GM12878 (cell line): Measurements from ENCODE around the gene TTF2. TPM values are rescaled to one million over a fixed set of nuclear protein-coding genes. Genes with fewer than 3 reads are reported as not detected.

Experiments used
- ATAC-seq: fragments of 200-7000 bp; cut with Tn5 transposase; 3 replicates; pipeline ENCODE4 v1.9.1; 2020; ENCODE audit warnings: mild to moderate bottlenecking, moderate library complexity
- BruUV-seq: library from RNA; stranded (reverse); fragments of 400-500 nt; replicated peaks from 2 replicates; lab custom pipeline; 2021; lab: Mats Ljungman, UMichigan
- CTCF ChIA-PET: fragments of 300-600 bp; sonication (Branson Sonifier 250); formaldehyde crosslinking; extraction: SDS; loops from one replicate; lab custom pipeline; 2021; ENCODE audit warnings: inconsistent platforms; lab: Yijun Ruan, JAX
- POLR2A ChIA-PET: fragments of 350-600 bp; formaldehyde crosslinking; extraction: SDS; loops from one replicate; lab custom pipeline; 2021; ENCODE audit warnings: inconsistent platforms; lab: Charles Lee
- RAD21 ChIA-PET: fragments of 300-600 bp; sonication (Branson Sonifier 250); formaldehyde crosslinking; loops from one replicate; lab custom pipeline; 2023; ENCODE audit warnings: antibody characterized with exemption; ENCODE audit not compliant: unreplicated experiment; lab: Charles Lee
- SMC1A ChIA-PET: fragments of 300-600 bp; sonication (Branson Sonifier 250); formaldehyde crosslinking; loops from one replicate; lab custom pipeline; 2023; ENCODE audit not compliant: unreplicated experiment, uncharacterized antibody; lab: Charles Lee
- DNase-seq: peaks from one replicate; pipeline ENCODE4 v3.0.0-alpha.2; 2011; ENCODE audit warnings: low read depth, low spot score
- FAIRE-seq: peaks from 3 replicates; lab custom pipeline; 2011; peaks lifted over from hg19 to GRCh38; lab: Jason Lieb, UNC
- H2AFZ ChIP-seq: 2 replicates; pipeline ENCODE4 v1.6.0; 2011; ENCODE audit warnings: low read depth, low read length, control low read depth; ENCODE audit not compliant: control insufficient read depth
- H3K27ac ChIP-seq: 2 replicates; pipeline ENCODE4 v1.5.1; 2011; ENCODE audit warnings: control low read depth; ENCODE audit not compliant: control insufficient read depth, insufficient read depth
- H3K27me3 ChIP-seq, 2 experiments: replicated peaks in 1 of 2; 2 replicates each; pipeline versions ENCODE4 v1.6.0 to v1.6.1; 2011; ENCODE audit warnings: low read length in 1 of 2; ENCODE audit not compliant: control insufficient read depth in 2 of 2, insufficient read depth in 2 of 2
- H3K36me3 ChIP-seq, 2 experiments: 2 replicates each; pipeline ENCODE4 v1.5.1; 2011; ENCODE audit warnings: low read length in 1 of 2; ENCODE audit not compliant: control insufficient read depth in 2 of 2, insufficient read depth in 2 of 2
- H3K4me1 ChIP-seq: 2 replicates; pipeline ENCODE4 v1.6.1; 2011; ENCODE audit warnings: mild to moderate bottlenecking, low read length, moderate library complexity, mixed read lengths; ENCODE audit not compliant: control insufficient read depth, insufficient read depth
- H3K4me2 ChIP-seq: 2 replicates; pipeline ENCODE4 v1.6.0; 2011; ENCODE audit warnings: control low read depth; ENCODE audit not compliant: control insufficient read depth, insufficient read depth
- H3K4me3 ChIP-seq: fragments of 200-600 bp; sonication (generic); 2 replicates; pipeline ENCODE4 v1.5.1; 2016
- H3K79me2 ChIP-seq: 2 replicates; pipeline ENCODE4 v1.6.0; 2011; ENCODE audit warnings: low read length; ENCODE audit not compliant: control insufficient read depth, insufficient read depth
- H3K9ac ChIP-seq: 2 replicates; pipeline ENCODE4 v1.8.0; 2011; ENCODE audit warnings: low read length, control low read depth, mixed read lengths; ENCODE audit not compliant: control insufficient read depth, insufficient read depth
- H3K9me3 ChIP-seq: replicated peaks from 3 replicates; pipeline ENCODE4 v1.5.1; 2011; ENCODE audit warnings: mild to moderate bottlenecking, low read length; ENCODE audit not compliant: control insufficient read depth, insufficient read depth
- H4K20me1 ChIP-seq: 2 replicates; pipeline ENCODE4 v1.6.0; 2011; ENCODE audit not compliant: control insufficient read depth, insufficient read depth
- ATF7 ChIP-seq: fragments of 450-650 bp; IDR thresholded peaks from 2 replicates; pipeline ENCODE4 v1.6.1; 2016; ENCODE audit warnings: low read depth, mild to moderate bottlenecking
- BCL3 ChIP-seq: IDR thresholded peaks from 2 replicates; pipeline ENCODE4 v1.6.1; 2011; ENCODE audit warnings: borderline replicate concordance, low read depth, mild to moderate bottlenecking, moderate library complexity, low read length; ENCODE audit not compliant: insufficient read depth, poor library complexity, severe bottlenecking
- CEBPZ ChIP-seq: fragments of 150-350 bp; IDR thresholded peaks from 2 replicates; pipeline ENCODE4 v1.6.1; 2016; ENCODE audit warnings: low read depth, low read length
- HDAC2 ChIP-seq: fragments of 200-600 bp; sonication (generic); IDR thresholded peaks from 2 replicates; pipeline ENCODE4 v1.6.1; 2017
- IKZF1 ChIP-seq: fragments of 450-650 bp; conservative IDR thresholded peaks from 2 replicates; pipeline ENCODE4 v1.6.1; 2017; ENCODE audit warnings: antibody characterized with exemption, mild to moderate bottlenecking
- MAX ChIP-seq: IDR thresholded peaks from 2 replicates; pipeline ENCODE4 v1.6.1; 2012; ENCODE audit warnings: low read depth, low read length, improper control_type of control experiment
- RELA ChIP-seq: fragments of 450-650 bp; IDR thresholded peaks from 2 replicates; pipeline ENCODE4 v1.8.0; 2014; ENCODE audit warnings: borderline replicate concordance; ENCODE audit not compliant: partially characterized antibody
- SMC3 ChIP-seq: IDR thresholded peaks from 2 replicates; pipeline ENCODE4 v1.6.1; 2011; ENCODE audit warnings: low read length, improper control_type of control experiment, borderline replicate concordance
- SREBF2 ChIP-seq: IDR thresholded peaks from 2 replicates; pipeline ENCODE4 v1.6.1; 2012; ENCODE audit warnings: mild to moderate bottlenecking, low read length
- WRNIP1 ChIP-seq: IDR thresholded peaks from 2 replicates; pipeline ENCODE4 v1.6.1; 2011; ENCODE audit warnings: low read depth, low read length, improper control_type of control experiment, borderline replicate concordance
- ZBTB33 ChIP-seq: fragments of 450-650 bp; IDR thresholded peaks from 2 replicates; pipeline ENCODE4 v1.6.1; 2017; ENCODE audit warnings: mild to moderate bottlenecking
- ZBTB40 ChIP-seq: fragments of 450-650 bp; IDR thresholded peaks from 2 replicates; pipeline ENCODE4 v1.6.1; 2016; ENCODE audit warnings: mild to moderate bottlenecking, moderate library complexity, borderline replicate concordance
- ZZZ3 ChIP-seq: IDR thresholded peaks from 2 replicates; pipeline ENCODE4 v1.6.1; 2011; ENCODE audit warnings: low read depth; ENCODE audit not compliant: control insufficient read depth, insufficient read length
- WGBS: methylation state at CpG from one replicate; pipeline ENCODE4 v1.1.6; 2016; ENCODE audit warnings: low lambda C conversion rate; ENCODE audit not compliant: insufficient replicate concordance, insufficient coverage; ENCODE audit errors: missing lambda C conversion rate; 5-methylcytosine and 5-hydroxymethylcytosine counted together
- in situ Hi-C: fragments of 300-500 bp; cut with MboI; formaldehyde crosslinking; loops from 9 replicates; pipeline ENCODE4 v1.14.3; 2018; ENCODE audit warnings: mixed read lengths
- intact Hi-C: fragments of 100-400 bp; cut with micrococcal nuclease; formaldehyde crosslinking; loops from one replicate; pipeline ENCODE4 v1.14.2; 2022; ENCODE audit not compliant: unreplicated experiment
- polyA plus RNA-seq, 11 experiments: library from polyadenylated mRNA; depleted of rRNA in 4 of 11; unstranded in 6 of 11; stranded (reverse) in 5 of 11; fragments of >200 nt; fragmentation: Nextera tagmentation in 4 of 11; fragmentation: Illumina TruSeq in 1 of 11; extraction: Ambion mirVana in 4 of 11; extraction: Trizol in 1 of 11; gene quantifications; 1 replicate in 1 of 11; 2 replicates in 10 of 11; pipeline versions ENCODE4 v1.2.1 to v1.2.3, GENCODE V29; 2011 to 2016; ENCODE audit warnings: inconsistent platforms in 2 of 11, missing spikeins in 2 of 11, low read depth in 1 of 11
- total RNA-seq, 4 experiments: library from RNA; depleted of rRNA in 3 of 4; stranded (reverse); fragments of >200 nt in 3 of 4; fragmentation: Illumina TruSeq in 1 of 4; extraction: Trizol in 1 of 4; gene quantifications; 2 replicates each; pipeline versions ENCODE4 v1.2.1 to v1.2.3, GENCODE V29; 2013 to 2021

The TTF2 gene
- total and polyA plus RNA-seq, 10 of the 15 experiments (the other 5 are each of a cell fraction or from before 2014, with no cell fraction given) = 17.7 to 134 (median 78.2) TPM

GRCh38 chr1:117033772-117034171 is 26.4 kb upstream of the TTF2 start:
- CTCF ChIA-PET = no interaction called here
- WGBS = 76% methylated on average over 7 of the region's 7 CpGs
- Histone ChIP-seq H3K4me1 (no peaks in the 10 kb centered on the region), H2AFZ (no peak overlapping the region), H3K9me3 (no peaks in the 10 kb centered on the region), H3K4me3 (no peak overlapping the region), H3K9ac (no peak overlapping the region), H3K27ac (no peak overlapping the region), H3K4me2 (no peak overlapping the region), H3K36me3 (peaks cover 0 to 2% of the 10 kb centered on the region in 2 experiments; a peak in 1 of 4 replicates), H3K27me3 (no peaks in the 10 kb centered on the region), H4K20me1 (no peaks in the 10 kb centered on the region), H3K79me2 (no peaks in the 10 kb centered on the region)
- intact Hi-C loops = no loop called here
- POLR2A ChIA-PET = no interaction called here
- FAIRE-seq = no peak
- no peak for DNase-seq
- BruUV-seq = no TSS peak
- RAD21 ChIA-PET = no interaction called here
- TF ChIP-seq IKZF1 (no peak), CEBPZ (no peak), MAX (no peak), RELA (no peak), BCL3 (no peak), SMC3 (no peak), ZBTB40 (no peak), WRNIP1 (no peak), SREBF2 (no peak), ZBTB33 (no peak), ZZZ3 (no peak), ATF7 (no peak), HDAC2 (no peak)
- ATAC-seq = no peak
- SMC1A ChIA-PET = no interaction called here
- in situ Hi-C loops = no loop called here
